HCT116 (cell line): ENCODE measurements around the gene PCDHAC2. TPM values are rescaled to one million over a fixed set of nuclear protein-coding genes. Genes with fewer than 3 reads are reported as not detected.

Source experiments
- ATAC-seq: fragments of 200-7000 bp; cut with Tn5 transposase; 2 replicates; pipeline ENCODE4 v1.9.1; 2020; ENCODE audit warnings: mild to moderate bottlenecking, moderate library complexity
- BruUV-seq: library from RNA; stranded (reverse); fragments of 400-500 nt; replicated peaks from 2 replicates; lab custom pipeline; 2021; lab: Mats Ljungman, UMichigan
- CTCF ChIA-PET: fragments of 300-600 bp; sonication (Branson Sonifier 250); formaldehyde crosslinking; loops from one replicate; lab custom pipeline; 2021; ENCODE audit warnings: antibody characterized with exemption; lab: Charles Lee
- POLR2A ChIA-PET: fragments of 300-600, 350-600 bp; sonication (Branson Sonifier 250); formaldehyde crosslinking; loops from one replicate; lab custom pipeline; 2021; ENCODE audit warnings: antibody characterized with exemption; lab: Charles Lee
- RAD21 ChIA-PET, 2 experiments: fragments of 300-600 bp; sonication (Branson Sonifier 250); formaldehyde crosslinking; loops; one replicate each; lab custom pipeline; 2023; ENCODE audit warnings: low total read pairs in 2 of 2; ENCODE audit not compliant: uncharacterized antibody in 2 of 2, unreplicated experiment in 2 of 2, low non-redundant PET in 1 of 2; lab: Charles Lee
- DNase-seq: peaks from one replicate; pipeline ENCODE4 v3.0.0-alpha.2; 2010; ENCODE audit warnings: low read depth, low spot score
- H2AFZ ChIP-seq: fragments of 200-600 bp; shearing (Covaris generic), sonication (generic); 2 replicates; pipeline ENCODE4 v1.6.1; 2017; ENCODE audit warnings: low read depth, mixed run types, mixed read lengths, antibody characterized with exemption, low read length; ENCODE audit not compliant: poor library complexity, severe bottlenecking
- H3K27ac ChIP-seq: 2 replicates; pipeline ENCODE4 v1.5.1; 2012; ENCODE audit warnings: low read depth, low read length
- H3K27me3 ChIP-seq: fragments of 200-600 bp; sonication (generic); 2 replicates; pipeline ENCODE4 v1.6.1; 2016; ENCODE audit warnings: mixed run types, low read length, mixed read lengths; ENCODE audit not compliant: insufficient read depth
- H3K36me3 ChIP-seq, 2 experiments: fragments of 200-500 bp in 1 of 2; fragments of 200-600 bp in 1 of 2; sonication (Bioruptor generic) in 1 of 2; sonication (generic) in 1 of 2; 2 replicates each; pipeline versions ENCODE4 v1.5.1 to v1.6.1; 2014 to 2016; ENCODE audit warnings: low read length in 2 of 2, inconsistent platforms in 1 of 2, mixed read lengths in 1 of 2, mixed run types in 1 of 2; ENCODE audit not compliant: insufficient read depth in 2 of 2, control insufficient read depth in 1 of 2
- H3K4me1 ChIP-seq, 2 experiments: fragments of 200-600 bp in 1 of 2; sonication (generic) in 1 of 2; 2 replicates each; pipeline versions ENCODE4 v1.5.1 to v1.6.1; 2012 to 2017; ENCODE audit warnings: low read length in 2 of 2, inconsistent platforms in 1 of 2, mild to moderate bottlenecking in 1 of 2, mixed read lengths in 1 of 2, mixed run types in 1 of 2, moderate library complexity in 1 of 2; ENCODE audit not compliant: insufficient read depth in 2 of 2, control insufficient read depth in 1 of 2
- H3K4me2 ChIP-seq: fragments of 200-600 bp; sonication (generic); 2 replicates; pipeline ENCODE4 v1.6.1; 2017; ENCODE audit warnings: mixed run types, low read length, mixed read lengths
- H3K4me3 ChIP-seq, 2 experiments: fragments of 200-600 bp in 1 of 2; sonication (generic) in 1 of 2; replicated peaks in 1 of 2; 2 replicates each; pipeline ENCODE4 v1.5.1; 2011 to 2016; ENCODE audit warnings: low read length in 2 of 2, control low read depth in 1 of 2, low read depth in 1 of 2, mild to moderate bottlenecking in 1 of 2, mixed read lengths in 1 of 2, mixed run types in 1 of 2
- H3K79me2 ChIP-seq: fragments of 200-600 bp; sonication (generic); 2 replicates; pipeline ENCODE4 v1.6.1; 2017; ENCODE audit warnings: mild to moderate bottlenecking, mixed run types, low read length, moderate library complexity, mixed read lengths; ENCODE audit not compliant: insufficient read depth
- H3K9ac ChIP-seq: fragments of 200-600 bp; sonication (generic); 2 replicates; pipeline ENCODE4 v1.6.1; 2016; ENCODE audit warnings: low read length, mixed read lengths
- H3K9me2 ChIP-seq: fragments of 200-600 bp; sonication (generic), shearing (Covaris generic); 2 replicates; pipeline ENCODE4 v1.6.1; 2017; ENCODE audit warnings: mixed run types, mild to moderate bottlenecking, moderate library complexity; ENCODE audit not compliant: insufficient read depth
- H3K9me3 ChIP-seq, 2 experiments: fragments of 200-500 bp in 1 of 2; fragments of 200-600 bp in 1 of 2; sonication (Bioruptor generic) in 1 of 2; sonication (generic) in 1 of 2; 2 replicates each; pipeline ENCODE4 v1.6.1; 2014 to 2017; ENCODE audit warnings: low read length in 2 of 2, mixed read lengths in 2 of 2, inconsistent platforms in 1 of 2, low read depth in 1 of 2, mild to moderate bottlenecking in 1 of 2, mixed run types in 1 of 2, moderate library complexity in 1 of 2; ENCODE audit not compliant: control insufficient read depth in 1 of 2, insufficient read depth in 1 of 2
- H4K20me1 ChIP-seq: fragments of 200-600 bp; sonication (generic), shearing (Covaris generic); 2 replicates; pipeline ENCODE4 v1.6.1; 2017; ENCODE audit warnings: mixed run types, mild to moderate bottlenecking, moderate library complexity; ENCODE audit not compliant: insufficient read depth
- CBX3 ChIP-seq: IDR thresholded peaks from 2 replicates; pipeline ENCODE4 v1.6.1; 2012; ENCODE audit warnings: low read depth
- CEBPB ChIP-seq: IDR thresholded peaks from 2 replicates; pipeline ENCODE4 v1.6.1; 2012; ENCODE audit warnings: low read depth
- EGR1 ChIP-seq: IDR thresholded peaks from 2 replicates; pipeline ENCODE4 v1.6.1; 2012; ENCODE audit warnings: low read depth
- ELF1 ChIP-seq: IDR thresholded peaks from 2 replicates; pipeline ENCODE4 v1.6.1; 2012; ENCODE audit warnings: low read depth, borderline replicate concordance
- EZH2phosphoT487 ChIP-seq: fragments of 200-600 bp; IDR thresholded peaks from 2 replicates; pipeline ENCODE4 v1.6.1; 2018; ENCODE audit warnings: antibody characterized with exemption, borderline replicate concordance
- JUND ChIP-seq: IDR thresholded peaks from 2 replicates; pipeline ENCODE4 v1.6.1; 2012
- MAX ChIP-seq: IDR thresholded peaks from 2 replicates; pipeline ENCODE4 v1.6.1; 2012
- POLR2AphosphoS5 ChIP-seq: IDR thresholded peaks from 2 replicates; pipeline ENCODE4 v1.6.1; 2011; ENCODE audit warnings: mild to moderate bottlenecking, low read depth, low read length, moderate library complexity
- SP1 ChIP-seq: IDR thresholded peaks from 2 replicates; pipeline ENCODE4 v1.6.1; 2012; ENCODE audit warnings: low read depth
- SRF ChIP-seq: IDR thresholded peaks from 2 replicates; pipeline ENCODE4 v1.6.1; 2012; ENCODE audit warnings: low read depth
- TCF7L2 ChIP-seq: IDR thresholded peaks from 2 replicates; pipeline ENCODE4 v1.7.0; 2011; ENCODE audit warnings: borderline replicate concordance, inconsistent platforms; ENCODE audit not compliant: insufficient read depth, insufficient read length; ENCODE audit errors: extremely low read depth
- YY1 ChIP-seq: IDR thresholded peaks from 2 replicates; pipeline ENCODE4 v1.6.1; 2011; ENCODE audit warnings: low read length, low read depth, moderate library complexity, mild to moderate bottlenecking; ENCODE audit not compliant: insufficient replicate concordance; ENCODE audit errors: extremely low read depth
- ZFX ChIP-seq: fragments of 450-650 bp; IDR thresholded peaks from 2 replicates; pipeline ENCODE4 v1.6.1; 2017
- ZNF274 ChIP-seq: fragments of 200-500 bp; sonication (Bioruptor generic); IDR thresholded peaks from 2 replicates; pipeline ENCODE4 v1.6.1; 2014; ENCODE audit warnings: mild to moderate bottlenecking, low read depth, low read length, inconsistent platforms
- intact Hi-C: fragments of 100-400 bp; cut with micrococcal nuclease; formaldehyde crosslinking; loops from 2 replicates; pipeline ENCODE4 v1.10.0; 2022
- total RNA-seq: library from RNA; stranded (reverse); gene quantifications from one replicate; pipeline ENCODE4 v1.2.1, GENCODE V29; 2021; ENCODE audit not compliant: unreplicated experiment
- TF ChIP-seq, protein P1 (sequence below): IDR thresholded peaks from 2 replicates; pipeline ENCODE4 v1.6.1; 2012; ENCODE audit warnings: low read depth
- TF ChIP-seq, protein P2 (sequence below): IDR thresholded peaks from 2 replicates; pipeline ENCODE4 v1.6.1; 2011; ENCODE audit warnings: mild to moderate bottlenecking, low read length, moderate library complexity; ENCODE audit not compliant: insufficient replicate concordance; ENCODE audit errors: extremely low read depth
- TF ChIP-seq, protein P3 (sequence below): IDR thresholded peaks from 2 replicates; pipeline ENCODE4 v1.6.1; 2012

Gene PCDHAC2
- total RNA-seq, 1 experiment from 2014 or later = 3.2 TPM

- Histone ChIP-seq H3K27ac (no peak overlapping the region), H3K36me3 (no peaks in the 10 kb centered on the region), H3K9ac (no peak overlapping the region), H3K79me2 (no peaks in the 10 kb centered on the region), H3K27me3 (no peaks in the 10 kb centered on the region), H3K9me2 (no peaks in the 10 kb centered on the region), H3K4me1 (no peaks in the 10 kb centered on the region), H4K20me1 (no peaks in the 10 kb centered on the region), H3K4me2 (no peak overlapping the region), H2AFZ (no peak overlapping the region), H3K4me3 (no peak overlapping the region), H3K9me3 (no peaks in the 10 kb centered on the region)
- no peak for DNase-seq
- intact Hi-C loops = no loop called here
- POLR2A ChIA-PET = no interaction called here
- BruUV-seq = no TSS peak
- CTCF ChIA-PET = no interaction called here
- TF ChIP-seq SP1 (no peak), EZH2phosphoT487 (no peak), MAX (no peak), CBX3 (no peak), SRF (no peak), EGR1 (no peak), CEBPB (no peak), JUND (no peak), POLR2AphosphoS5 (no peak), ZNF274 (no peak), ELF1 (no peak), YY1 (no peak), ZFX (no peak), TCF7L2 (no peak)
- TF ChIP-seq, protein P1, sequence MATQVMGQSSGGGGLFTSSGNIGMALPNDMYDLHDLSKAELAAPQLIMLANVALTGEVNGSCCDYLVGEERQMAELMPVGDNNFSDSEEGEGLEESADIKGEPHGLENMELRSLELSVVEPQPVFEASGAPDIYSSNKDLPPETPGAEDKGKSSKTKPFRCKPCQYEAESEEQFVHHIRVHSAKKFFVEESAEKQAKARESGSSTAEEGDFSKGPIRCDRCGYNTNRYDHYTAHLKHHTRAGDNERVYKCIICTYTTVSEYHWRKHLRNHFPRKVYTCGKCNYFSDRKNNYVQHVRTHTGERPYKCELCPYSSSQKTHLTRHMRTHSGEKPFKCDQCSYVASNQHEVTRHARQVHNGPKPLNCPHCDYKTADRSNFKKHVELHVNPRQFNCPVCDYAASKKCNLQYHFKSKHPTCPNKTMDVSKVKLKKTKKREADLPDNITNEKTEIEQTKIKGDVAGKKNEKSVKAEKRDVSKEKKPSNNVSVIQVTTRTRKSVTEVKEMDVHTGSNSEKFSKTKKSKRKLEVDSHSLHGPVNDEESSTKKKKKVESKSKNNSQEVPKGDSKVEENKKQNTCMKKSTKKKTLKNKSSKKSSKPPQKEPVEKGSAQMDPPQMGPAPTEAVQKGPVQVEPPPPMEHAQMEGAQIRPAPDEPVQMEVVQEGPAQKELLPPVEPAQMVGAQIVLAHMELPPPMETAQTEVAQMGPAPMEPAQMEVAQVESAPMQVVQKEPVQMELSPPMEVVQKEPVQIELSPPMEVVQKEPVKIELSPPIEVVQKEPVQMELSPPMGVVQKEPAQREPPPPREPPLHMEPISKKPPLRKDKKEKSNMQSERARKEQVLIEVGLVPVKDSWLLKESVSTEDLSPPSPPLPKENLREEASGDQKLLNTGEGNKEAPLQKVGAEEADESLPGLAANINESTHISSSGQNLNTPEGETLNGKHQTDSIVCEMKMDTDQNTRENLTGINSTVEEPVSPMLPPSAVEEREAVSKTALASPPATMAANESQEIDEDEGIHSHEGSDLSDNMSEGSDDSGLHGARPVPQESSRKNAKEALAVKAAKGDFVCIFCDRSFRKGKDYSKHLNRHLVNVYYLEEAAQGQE = no peak
- TF ChIP-seq, protein P2, sequence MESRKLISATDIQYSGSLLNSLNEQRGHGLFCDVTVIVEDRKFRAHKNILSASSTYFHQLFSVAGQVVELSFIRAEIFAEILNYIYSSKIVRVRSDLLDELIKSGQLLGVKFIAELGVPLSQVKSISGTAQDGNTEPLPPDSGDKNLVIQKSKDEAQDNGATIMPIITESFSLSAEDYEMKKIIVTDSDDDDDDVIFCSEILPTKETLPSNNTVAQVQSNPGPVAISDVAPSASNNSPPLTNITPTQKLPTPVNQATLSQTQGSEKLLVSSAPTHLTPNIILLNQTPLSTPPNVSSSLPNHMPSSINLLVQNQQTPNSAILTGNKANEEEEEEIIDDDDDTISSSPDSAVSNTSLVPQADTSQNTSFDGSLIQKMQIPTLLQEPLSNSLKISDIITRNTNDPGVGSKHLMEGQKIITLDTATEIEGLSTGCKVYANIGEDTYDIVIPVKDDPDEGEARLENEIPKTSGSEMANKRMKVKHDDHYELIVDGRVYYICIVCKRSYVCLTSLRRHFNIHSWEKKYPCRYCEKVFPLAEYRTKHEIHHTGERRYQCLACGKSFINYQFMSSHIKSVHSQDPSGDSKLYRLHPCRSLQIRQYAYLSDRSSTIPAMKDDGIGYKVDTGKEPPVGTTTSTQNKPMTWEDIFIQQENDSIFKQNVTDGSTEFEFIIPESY = no peak
- TF ChIP-seq, protein P3, sequence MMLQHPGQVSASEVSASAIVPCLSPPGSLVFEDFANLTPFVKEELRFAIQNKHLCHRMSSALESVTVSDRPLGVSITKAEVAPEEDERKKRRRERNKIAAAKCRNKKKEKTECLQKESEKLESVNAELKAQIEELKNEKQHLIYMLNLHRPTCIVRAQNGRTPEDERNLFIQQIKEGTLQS = no peak
- no peak for ATAC-seq
- RAD21 ChIA-PET = no interaction called here
Measured at GRCh38 chr5:140982083-140982716, 15.9 kb downstream of the PCDHAC2 start.
